Activated CD8-positive, alpha-beta memory T cell treated with anti-CD3 and anti-CD28 coated beads for 24 hours (primary cell): ENCODE data around the gene CYRIA.

Experiments
- DNase-seq: peaks from one replicate; pipeline ENCODE4 v3.0.0-alpha.2; 2020

The CYRIA gene

GRCh38 chr2:16649353-16650286 is 16.0 kb downstream of the CYRIA start:
- no peak for DNase-seq

GRCh38 chr2:16647992-16648617 is 17.5 kb downstream of the CYRIA start:
- DNase-seq: no peak

GRCh38 chr2:16645775-16646559 is 19.7 kb downstream of the CYRIA start:
- DNase-seq: no peak

GRCh38 chr2:16645088-16645487 is 20.5 kb downstream of the CYRIA start:
- no peak for DNase-seq

GRCh38 chr2:16644221-16644925 is 21.3 kb downstream of the CYRIA start:
- DNase-seq: no peak

GRCh38 chr2:16643099-16643498 is 22.5 kb downstream of the CYRIA start:
- no peak for DNase-seq

GRCh38 chr2:16642088-16642487 is 23.5 kb downstream of the CYRIA start:
- no peak for DNase-seq

- no peak for DNase-seq
Observed at GRCh38 chr2:16641509-16641908, 24.1 kb downstream of the CYRIA start.

GRCh38 chr2:16640867-16641266 is 24.8 kb downstream of the CYRIA start:
- no peak for DNase-seq

- DNase-seq: no peak
Observed at GRCh38 chr2:16640001-16640700, 25.5 kb downstream of the CYRIA start.

- no peak for DNase-seq
Observed at GRCh38 chr2:16639431-16639830, 26.2 kb downstream of the CYRIA start.

GRCh38 chr2:16638946-16639345 is 26.7 kb downstream of the CYRIA start:
- no peak for DNase-seq

- no peak for DNase-seq
Observed at GRCh38 chr2:16637304-16637703, 28.3 kb downstream of the CYRIA start.

- DNase-seq: no peak
Observed at GRCh38 chr2:16635791-16636699, 29.6 kb downstream of the CYRIA start.

GRCh38 chr2:16633621-16634430 is 31.8 kb downstream of the CYRIA start:
- no peak for DNase-seq

- DNase-seq: no peak
Observed at GRCh38 chr2:16632598-16632997, 33.0 kb downstream of the CYRIA start.

GRCh38 chr2:16630463-16630862 is 35.2 kb downstream of the CYRIA start:
- no peak for DNase-seq

- no peak for DNase-seq
Observed at GRCh38 chr2:16629770-16630169, 35.9 kb downstream of the CYRIA start.

- no peak for DNase-seq
Observed at GRCh38 chr2:16629044-16629443, 36.6 kb downstream of the CYRIA start.

- DNase-seq: no peak
Observed at GRCh38 chr2:16628314-16628713, 37.3 kb downstream of the CYRIA start.
